ENCODE results near the gene EEF1AKMT1. TPM values are rescaled to one million over a fixed set of nuclear protein-coding genes. Genes with fewer than 3 reads are reported as not detected.

Gene EEF1AKMT1
- total RNA-seq, 1 donor from 2014 or later: 5.3 TPM

- no peak for TF ChIP-seq CTCF (IDR thresholded peaks at IDR 0.05; ENCODE audit: insufficient read depth, low read length, severe bottlenecking)
- Histone ChIP-seq H3K36me3 (ENCODE audit: control insufficient read depth, insufficient read depth, low read length) (no peaks in the 10 kb centered on the region), H3K4me3 (ENCODE audit: low read depth, low read length) (no peak overlapping the region), H3K27me3 (ENCODE audit: control insufficient read depth, insufficient read depth, low read length) (no peaks in the 10 kb centered on the region)
- FAIRE-seq (no peak), DNase-seq (ENCODE audit: low read depth) (no peak)
Observed at GRCh38 chr13:20776751-20777150, 3.0 kb upstream of the EEF1AKMT1 start.

DNA sequence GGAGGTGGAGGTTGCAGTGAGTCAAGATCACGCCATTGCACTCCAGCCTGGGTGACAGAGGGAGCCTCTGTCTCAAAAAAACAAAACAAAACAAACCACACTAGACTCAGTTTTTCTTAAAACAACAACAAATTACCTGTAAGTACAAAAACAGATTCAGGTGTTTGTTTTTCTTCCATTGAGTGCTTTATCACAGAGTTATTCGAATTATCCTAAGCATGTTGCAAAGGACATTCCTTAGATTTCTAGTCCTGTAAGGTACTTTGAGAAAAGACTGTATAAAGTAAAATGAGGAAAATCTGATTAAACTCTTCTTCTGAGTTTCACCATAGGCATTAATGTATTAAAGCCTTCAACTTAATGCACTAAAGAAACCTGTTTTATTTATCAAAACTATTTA lies 2.2 kb upstream of the EEF1AKMT1 start:
- DNase-seq (ENCODE audit: low read depth): no peak
- no peaks in the 10 kb centered on the region for H3K36me3 ChIP-seq (ENCODE audit: control insufficient read depth, insufficient read depth, low read length)
- no peak for FAIRE-seq
- H3K27me3 ChIP-seq (ENCODE audit: control insufficient read depth, insufficient read depth, low read length): no peaks in the 10 kb centered on the region
- no peak for TF ChIP-seq CTCF (IDR thresholded peaks at IDR 0.05; ENCODE audit: insufficient read depth, low read length, severe bottlenecking)
- no peak overlapping the region for H3K4me3 ChIP-seq (ENCODE audit: low read depth, low read length)

GRCh38 chr13:20774746-20775145 lies 985 bp upstream of the EEF1AKMT1 start:
- TF ChIP-seq CTCF (IDR thresholded peaks at IDR 0.05; ENCODE audit: insufficient read depth, low read length, severe bottlenecking): no peak
- DNase-seq (ENCODE audit: low read depth) (no peak), FAIRE-seq (no peak)
- Histone ChIP-seq H3K27me3 (ENCODE audit: control insufficient read depth, insufficient read depth, low read length) (no peaks in the 10 kb centered on the region), H3K36me3 (ENCODE audit: control insufficient read depth, insufficient read depth, low read length) (no peaks in the 10 kb centered on the region), H3K4me3 (ENCODE audit: low read depth, low read length) (no peak overlapping the region)

DNA sequence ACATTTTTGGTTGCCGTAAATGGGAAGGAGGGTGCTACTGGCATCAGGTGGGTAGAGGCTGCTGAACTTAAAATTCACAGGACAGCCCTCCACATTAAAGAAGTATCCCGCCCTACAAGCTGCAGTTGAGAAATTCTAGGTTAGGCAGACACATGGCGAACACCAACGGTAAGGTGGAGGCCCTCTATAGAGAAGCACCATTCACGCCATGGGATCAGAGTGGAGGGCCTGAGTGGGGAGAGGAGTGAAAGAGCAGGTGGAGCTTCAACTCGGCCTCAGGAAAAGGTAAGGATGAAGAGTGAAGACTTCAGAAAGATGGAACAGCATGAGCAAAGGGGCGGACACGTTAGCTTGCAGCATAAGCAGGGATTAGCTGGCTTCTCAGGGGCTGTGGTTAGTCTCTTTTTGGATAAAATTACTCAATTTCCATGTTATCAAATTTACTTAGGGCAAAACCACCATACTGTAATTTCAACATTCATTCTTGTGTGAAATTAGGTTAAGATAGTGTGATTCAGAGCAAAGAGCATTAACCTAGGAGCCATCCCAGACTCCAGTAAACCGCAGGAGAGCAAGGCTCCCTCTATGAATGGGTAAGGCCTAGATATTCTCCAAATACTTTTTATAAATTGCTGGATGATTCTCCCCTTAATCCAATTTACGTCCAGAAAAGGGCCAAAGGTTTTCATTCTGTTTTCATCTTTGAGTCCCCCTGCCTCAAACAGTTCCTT lies 1.2 kb downstream of the EEF1AKMT1 start:
- Histone ChIP-seq H3K4me3 (ENCODE audit: low read depth, low read length) (peak overlapping the region; percentile 67), H3K27me3 (ENCODE audit: control insufficient read depth, insufficient read depth, low read length) (no peaks in the 10 kb centered on the region), H3K36me3 (ENCODE audit: control insufficient read depth, insufficient read depth, low read length) (no peaks in the 10 kb centered on the region)
- DNase-seq (ENCODE audit: low read depth): no peak
- no peak for FAIRE-seq
- TF ChIP-seq CTCF (IDR thresholded peaks at IDR 0.05; ENCODE audit: insufficient read depth, low read length, severe bottlenecking): no peak

DNA sequence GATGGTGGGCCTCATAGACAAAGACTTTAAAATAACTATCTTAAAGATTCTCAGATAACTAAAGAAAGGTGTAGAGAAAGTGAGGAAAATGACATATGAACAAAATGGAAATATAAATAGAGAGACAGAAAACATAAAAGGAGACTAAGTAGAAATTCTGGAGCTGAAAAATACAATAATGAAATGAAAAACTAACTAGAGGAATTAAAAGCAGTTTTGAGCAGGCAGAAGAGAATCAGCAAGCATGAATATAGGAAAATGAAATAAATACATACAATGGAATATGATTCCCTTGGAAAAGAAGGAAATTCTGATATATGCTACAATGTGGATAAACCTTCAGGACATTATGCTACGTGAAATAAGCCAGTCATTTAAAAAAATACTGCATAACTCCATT lies 3.9 kb downstream of the EEF1AKMT1 start:
- H3K27me3 ChIP-seq (ENCODE audit: control insufficient read depth, insufficient read depth, low read length): no peaks in the 10 kb centered on the region
- FAIRE-seq (no peak), DNase-seq (ENCODE audit: low read depth) (no peak)
- no peak overlapping the region for H3K4me3 ChIP-seq (ENCODE audit: low read depth, low read length)
- H3K36me3 ChIP-seq (ENCODE audit: control insufficient read depth, insufficient read depth, low read length): no peaks in the 10 kb centered on the region
- TF ChIP-seq CTCF (IDR thresholded peaks at IDR 0.05; ENCODE audit: insufficient read depth, low read length, severe bottlenecking): no peak

- Histone ChIP-seq H3K36me3 (ENCODE audit: control insufficient read depth, insufficient read depth, low read length) (no peaks in the 10 kb centered on the region), H3K4me3 (ENCODE audit: low read depth, low read length) (no peak overlapping the region), H3K27me3 (ENCODE audit: control insufficient read depth, insufficient read depth, low read length) (no peaks in the 10 kb centered on the region)
- FAIRE-seq (no peak), DNase-seq (ENCODE audit: low read depth) (no peak)
- no peak for TF ChIP-seq CTCF (IDR thresholded peaks at IDR 0.05; ENCODE audit: insufficient read depth, low read length, severe bottlenecking)
Observed at GRCh38 chr13:20769091-20769490, 4.7 kb downstream of the EEF1AKMT1 start.

Data from bronchial epithelial cell (primary cell).